Measurements from ENCODE around the gene APOB.

The APOB gene

DNA sequence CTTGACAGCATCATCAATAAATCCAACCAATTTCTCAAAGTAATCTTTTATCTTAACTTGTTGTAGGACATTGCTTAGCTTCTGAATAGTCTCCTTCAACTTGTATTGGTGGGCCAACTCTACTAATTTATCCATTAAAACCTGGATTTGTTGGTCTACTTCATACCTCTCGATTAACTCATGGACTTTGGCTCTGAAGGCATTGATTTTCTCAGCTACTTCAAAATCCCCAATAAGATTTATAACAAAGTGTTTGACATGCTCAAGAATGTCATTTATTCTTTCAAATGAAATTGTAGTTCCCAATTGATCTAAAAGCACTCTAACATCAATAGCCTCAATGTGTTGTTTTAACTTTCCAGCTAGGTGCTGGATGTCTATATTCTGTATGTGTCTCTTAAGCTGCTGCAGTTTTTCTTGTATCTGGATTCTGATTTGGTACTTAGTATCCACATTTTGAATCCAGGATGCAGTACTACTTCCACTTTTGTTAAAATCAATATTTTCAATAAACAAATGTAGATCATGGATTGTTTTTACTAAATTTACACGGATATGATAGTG is 34.1 kb downstream of the APOB start:
- Histone ChIP-seq H3K27me3 (replicated peaks; ENCODE audit: control insufficient read depth, insufficient read depth, low read length, poor library complexity, severe bottlenecking) (peaks cover 3% of the 10 kb centered on the region), H3K27ac (ENCODE audit: insufficient read depth, low read length, poor library complexity, severe bottlenecking) (no peak overlapping the region), H3K4me3 (ENCODE audit: insufficient read depth, low read depth, low read length, poor library complexity, severe bottlenecking) (no peak overlapping the region), H3K4me1 (ENCODE audit: control insufficient read depth, insufficient read depth, low read length, poor library complexity, severe bottlenecking) (no peaks in the 10 kb centered on the region), H3K36me3 (ENCODE audit: control insufficient read depth, insufficient read depth, low read length) (no peaks in the 10 kb centered on the region), H3K9me3 (ENCODE audit: control insufficient read depth, low read length) (no peaks in the 10 kb centered on the region)
- no peak for DNase-seq

DNA sequence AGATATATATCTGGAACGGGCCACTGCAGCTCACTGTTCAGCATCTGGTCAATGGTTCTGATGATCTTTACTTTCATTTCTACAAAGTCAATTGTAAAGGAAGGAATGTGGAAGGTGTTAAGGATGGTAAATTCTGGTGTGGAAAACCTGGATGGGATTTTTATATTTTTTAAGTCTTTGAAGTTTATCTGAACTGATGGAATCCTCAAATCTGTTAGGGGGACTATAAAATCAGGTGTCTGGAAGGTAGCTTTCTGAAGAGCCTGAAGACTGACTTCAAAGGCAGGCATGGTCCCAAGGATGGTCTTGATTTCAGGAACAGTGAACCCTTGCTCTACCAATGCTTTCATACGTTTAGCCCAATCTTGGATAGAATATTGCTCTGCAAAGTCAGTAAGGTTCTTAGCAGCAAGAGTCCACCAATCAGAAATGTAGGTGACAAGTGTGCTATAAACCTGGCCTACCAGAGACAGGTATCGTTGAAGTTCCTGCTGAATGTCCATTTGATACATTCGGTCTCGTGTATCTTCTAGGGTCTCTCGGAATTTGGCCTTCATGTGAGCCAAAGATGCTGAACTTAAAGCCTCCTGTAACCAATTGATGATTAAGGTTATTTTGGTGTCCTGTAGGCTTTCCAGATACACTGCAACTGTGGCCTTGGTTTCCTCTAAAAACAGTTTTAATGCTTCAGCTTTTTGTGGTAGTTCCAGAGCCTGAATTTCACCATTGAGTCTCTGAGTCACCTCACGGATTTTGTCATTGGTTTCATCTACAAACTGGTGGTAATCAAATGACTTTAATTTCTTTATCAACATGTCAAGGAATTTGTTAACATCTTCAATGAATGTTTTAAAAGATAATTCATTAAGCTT is 34.8 kb downstream of the APOB start:
- Histone ChIP-seq H3K27me3 (replicated peaks; ENCODE audit: control insufficient read depth, insufficient read depth, low read length, poor library complexity, severe bottlenecking) (peaks cover 3% of the 10 kb centered on the region), H3K27ac (ENCODE audit: insufficient read depth, low read length, poor library complexity, severe bottlenecking) (no peak overlapping the region), H3K36me3 (ENCODE audit: control insufficient read depth, insufficient read depth, low read length) (no peaks in the 10 kb centered on the region), H3K9me3 (ENCODE audit: control insufficient read depth, low read length) (no peaks in the 10 kb centered on the region), H3K4me3 (ENCODE audit: insufficient read depth, low read depth, low read length, poor library complexity, severe bottlenecking) (no peak overlapping the region), H3K4me1 (ENCODE audit: control insufficient read depth, insufficient read depth, low read length, poor library complexity, severe bottlenecking) (no peaks in the 10 kb centered on the region)
- no peak for DNase-seq

DNA sequence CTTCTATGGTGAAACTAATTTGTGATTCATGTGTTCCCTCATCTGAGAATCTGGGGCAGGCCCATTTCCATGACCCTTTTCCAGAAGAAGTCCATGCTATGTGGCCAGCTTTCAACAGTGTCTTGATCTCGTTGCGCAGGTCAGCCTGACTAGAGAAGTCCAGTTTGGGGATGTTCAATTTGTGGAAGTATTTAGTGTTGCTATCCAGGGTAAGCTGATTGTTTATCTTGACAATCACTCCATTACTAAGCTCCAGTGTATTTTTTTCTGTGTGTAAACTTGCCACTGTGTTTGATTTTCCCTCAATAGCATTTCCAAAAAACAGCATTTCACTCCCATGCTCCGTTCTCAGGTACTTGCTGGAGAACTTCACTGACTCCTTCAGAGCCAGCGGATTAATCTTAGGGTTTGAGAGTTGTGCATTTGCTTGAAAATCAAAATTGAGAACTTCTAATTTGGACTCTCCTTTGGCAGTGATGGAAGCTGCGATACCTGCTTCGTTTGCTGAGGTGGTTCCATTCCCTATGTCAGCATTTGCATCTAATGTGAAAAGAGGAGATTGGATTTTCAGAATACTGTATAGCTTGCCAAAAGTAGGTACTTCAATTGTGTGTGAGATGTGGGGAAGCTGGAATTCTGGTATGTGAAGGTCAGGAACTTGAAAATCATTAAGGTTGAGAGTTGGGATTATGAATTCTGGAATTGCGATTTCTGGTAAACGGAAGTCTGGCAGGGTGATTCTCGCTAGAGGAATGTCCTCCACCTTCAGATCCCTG is 35.7 kb downstream of the APOB start:
- no peak for DNase-seq
- Histone ChIP-seq H3K9me3 (ENCODE audit: control insufficient read depth, low read length) (no peaks in the 10 kb centered on the region), H3K36me3 (ENCODE audit: control insufficient read depth, insufficient read depth, low read length) (no peaks in the 10 kb centered on the region), H3K27ac (ENCODE audit: insufficient read depth, low read length, poor library complexity, severe bottlenecking) (no peak overlapping the region), H3K27me3 (replicated peaks; ENCODE audit: control insufficient read depth, insufficient read depth, low read length, poor library complexity, severe bottlenecking) (peaks cover 1% of the 10 kb centered on the region), H3K4me3 (ENCODE audit: insufficient read depth, low read depth, low read length, poor library complexity, severe bottlenecking) (no peak overlapping the region), H3K4me1 (ENCODE audit: control insufficient read depth, insufficient read depth, low read length, poor library complexity, severe bottlenecking) (no peaks in the 10 kb centered on the region)

DNA sequence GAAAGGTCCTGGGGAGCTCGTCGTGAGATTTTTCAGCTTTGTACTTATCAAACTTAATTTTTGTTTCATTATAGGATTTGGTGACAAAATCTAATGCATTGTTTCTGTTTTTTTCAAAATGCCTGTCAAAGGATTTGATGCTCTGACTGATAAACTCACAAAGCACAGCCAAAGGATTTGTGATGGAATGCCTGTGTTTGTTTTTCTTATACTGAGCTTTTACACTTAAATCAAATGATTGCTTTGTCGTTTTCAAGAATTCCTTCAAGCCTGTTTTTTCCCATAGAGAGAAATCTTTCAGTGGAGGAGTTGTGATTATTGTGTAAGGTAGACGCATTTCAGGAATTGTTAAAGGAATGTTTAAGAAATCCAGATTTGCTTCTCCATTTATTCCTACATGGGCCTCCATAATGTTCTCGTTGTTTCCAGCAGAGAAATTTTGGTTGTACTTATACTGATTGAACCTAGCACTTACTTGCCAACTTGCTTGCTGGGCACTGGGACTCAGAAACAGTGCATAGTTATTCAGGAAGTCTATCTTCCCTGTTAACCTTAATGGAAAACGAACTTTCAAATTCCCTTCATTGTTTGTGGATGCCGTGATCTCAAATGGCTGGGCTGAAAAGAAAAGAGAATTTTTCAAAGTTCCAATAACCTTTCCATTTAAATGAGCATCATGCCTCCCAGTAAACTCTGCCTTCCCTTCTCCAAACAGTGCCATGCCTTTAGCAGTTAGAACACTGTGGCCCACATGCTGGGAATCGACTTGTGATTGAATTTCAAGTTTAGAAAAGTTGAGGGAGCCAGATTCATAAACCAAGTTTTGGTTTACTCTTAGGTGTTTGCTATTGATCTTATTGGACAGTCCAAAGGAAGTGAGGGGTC is 36.5 kb downstream of the APOB start:
- H3K27ac ChIP-seq (ENCODE audit: insufficient read depth, low read length, poor library complexity, severe bottlenecking), result no peak overlapping the region
- no peaks in the 10 kb centered on the region for H3K27me3 ChIP-seq (replicated peaks; ENCODE audit: control insufficient read depth, insufficient read depth, low read length, poor library complexity, severe bottlenecking)
- H3K9me3 ChIP-seq (ENCODE audit: control insufficient read depth, low read length), result no peaks in the 10 kb centered on the region
- DNase-seq, result no peak
- no peaks in the 10 kb centered on the region for H3K4me1 ChIP-seq (ENCODE audit: control insufficient read depth, insufficient read depth, low read length, poor library complexity, severe bottlenecking)
- H3K36me3 ChIP-seq (ENCODE audit: control insufficient read depth, insufficient read depth, low read length), result no peaks in the 10 kb centered on the region
- H3K4me3 ChIP-seq (ENCODE audit: insufficient read depth, low read depth, low read length, poor library complexity, severe bottlenecking), result no peak overlapping the region

DNA sequence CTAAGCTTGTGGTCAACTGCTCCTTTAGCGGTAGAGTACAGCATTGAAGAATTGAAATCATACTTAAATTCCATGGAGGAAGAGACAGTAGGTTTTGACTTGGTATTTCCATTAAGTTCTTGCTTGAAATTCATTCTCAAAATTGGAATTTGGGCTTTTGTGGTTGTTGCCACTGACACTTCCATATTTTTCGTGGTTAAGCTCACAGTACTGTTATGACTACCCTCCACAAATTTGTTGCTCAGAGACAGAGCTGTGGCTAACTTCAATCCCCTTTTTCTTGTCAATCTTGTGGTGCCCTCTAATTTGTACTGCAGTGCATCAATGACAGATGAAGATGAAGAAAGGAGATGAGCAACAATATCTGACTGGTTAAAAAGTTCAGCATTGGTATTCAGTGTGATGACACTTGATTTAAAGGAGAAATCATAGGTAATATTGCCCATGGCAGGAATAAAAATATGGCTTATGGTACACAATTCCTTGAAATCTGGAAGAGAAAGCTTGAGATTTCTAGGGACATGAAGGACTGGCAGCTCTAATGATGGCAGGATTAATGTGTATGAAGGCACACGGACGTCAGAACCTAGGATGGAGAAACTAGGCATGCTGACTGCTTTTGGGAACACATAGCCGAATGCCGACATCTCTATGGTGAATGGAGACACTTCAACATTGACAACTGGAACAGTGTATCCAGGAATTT is 37.3 kb downstream of the APOB start:
- H3K9me3 ChIP-seq (ENCODE audit: control insufficient read depth, low read length), result no peaks in the 10 kb centered on the region
- no peaks in the 10 kb centered on the region for H3K4me1 ChIP-seq (ENCODE audit: control insufficient read depth, insufficient read depth, low read length, poor library complexity, severe bottlenecking)
- no peak overlapping the region for H3K4me3 ChIP-seq (ENCODE audit: insufficient read depth, low read depth, low read length, poor library complexity, severe bottlenecking)
- no peaks in the 10 kb centered on the region for H3K27me3 ChIP-seq (replicated peaks; ENCODE audit: control insufficient read depth, insufficient read depth, low read length, poor library complexity, severe bottlenecking)
- H3K36me3 ChIP-seq (ENCODE audit: control insufficient read depth, insufficient read depth, low read length), result no peaks in the 10 kb centered on the region
- no peak overlapping the region for H3K27ac ChIP-seq (ENCODE audit: insufficient read depth, low read length, poor library complexity, severe bottlenecking)
- DNase-seq, result no peak

DNA sequence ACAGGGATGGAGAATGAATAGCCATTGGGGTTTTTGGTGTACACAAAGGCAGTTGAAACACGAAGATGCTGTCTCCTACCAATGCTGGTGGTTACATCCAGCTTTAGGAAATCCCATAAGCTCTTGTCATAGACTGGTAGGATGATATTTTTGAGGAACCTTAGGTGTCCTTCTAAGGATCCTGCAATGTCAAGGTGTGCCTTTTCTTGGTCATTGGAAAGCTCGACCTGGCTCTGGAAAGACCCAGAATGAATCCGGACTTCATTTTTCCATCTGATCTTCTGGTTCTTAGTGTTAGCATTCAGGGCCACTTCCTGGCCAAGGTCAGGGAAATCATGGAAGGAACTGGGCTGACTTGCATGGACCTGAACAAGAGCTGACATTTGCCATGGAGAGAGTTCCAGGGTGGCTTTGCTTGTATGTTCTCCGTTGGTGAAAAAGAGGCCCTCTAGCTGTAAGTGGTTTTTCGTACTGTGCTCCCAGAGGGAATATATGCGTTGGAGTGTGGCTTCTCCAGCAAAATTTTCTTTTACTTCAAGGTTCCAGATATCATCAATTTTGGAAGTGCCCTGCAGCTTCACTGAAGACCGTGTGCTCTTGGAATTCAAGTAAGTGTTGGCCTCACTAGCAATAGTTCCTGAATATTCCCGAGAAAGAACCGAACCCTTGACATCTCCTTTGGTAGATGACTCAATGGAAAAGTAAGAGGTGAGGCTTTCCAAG is 38.0 kb downstream of the APOB start:
- H3K36me3 ChIP-seq (ENCODE audit: control insufficient read depth, insufficient read depth, low read length), result no peaks in the 10 kb centered on the region
- no peaks in the 10 kb centered on the region for H3K4me1 ChIP-seq (ENCODE audit: control insufficient read depth, insufficient read depth, low read length, poor library complexity, severe bottlenecking)
- no peak overlapping the region for H3K27ac ChIP-seq (ENCODE audit: insufficient read depth, low read length, poor library complexity, severe bottlenecking)
- no peak for DNase-seq
- no peaks in the 10 kb centered on the region for H3K9me3 ChIP-seq (ENCODE audit: control insufficient read depth, low read length)
- no peak overlapping the region for H3K4me3 ChIP-seq (ENCODE audit: insufficient read depth, low read depth, low read length, poor library complexity, severe bottlenecking)
- H3K27me3 ChIP-seq (replicated peaks; ENCODE audit: control insufficient read depth, insufficient read depth, low read length, poor library complexity, severe bottlenecking), result no peaks in the 10 kb centered on the region

DNA sequence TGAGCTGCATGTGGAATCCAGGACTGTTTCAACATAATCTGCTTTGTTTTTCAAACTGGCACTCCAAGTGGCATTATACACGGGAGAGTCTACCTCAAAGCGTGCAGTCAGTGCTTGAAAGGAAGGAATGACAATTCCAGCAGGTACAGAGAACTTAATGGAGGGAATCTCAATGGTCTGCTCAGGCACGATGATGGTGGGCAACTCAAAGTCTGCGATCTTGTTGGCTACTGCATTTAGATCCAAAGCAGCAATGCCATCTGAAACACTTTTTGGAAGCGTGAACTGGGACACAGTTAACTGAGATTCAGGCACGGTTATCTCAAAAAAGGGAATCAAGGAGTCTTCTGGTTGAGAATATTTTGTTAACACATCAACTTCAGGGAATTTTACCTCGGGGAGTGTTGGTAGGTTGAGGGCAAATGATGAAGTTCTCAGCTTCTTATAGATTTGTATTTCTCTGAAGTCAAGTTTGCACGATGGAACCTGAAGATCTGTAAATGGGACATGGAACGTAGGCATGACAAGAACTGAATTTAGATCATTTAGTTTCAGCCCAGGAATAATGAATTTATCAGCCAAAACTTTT is 38.7 kb downstream of the APOB start:
- Histone ChIP-seq H3K4me3 (ENCODE audit: insufficient read depth, low read depth, low read length, poor library complexity, severe bottlenecking) (no peak overlapping the region), H3K36me3 (ENCODE audit: control insufficient read depth, insufficient read depth, low read length) (no peaks in the 10 kb centered on the region), H3K4me1 (ENCODE audit: control insufficient read depth, insufficient read depth, low read length, poor library complexity, severe bottlenecking) (no peaks in the 10 kb centered on the region), H3K27me3 (replicated peaks; ENCODE audit: control insufficient read depth, insufficient read depth, low read length, poor library complexity, severe bottlenecking) (no peaks in the 10 kb centered on the region), H3K9me3 (ENCODE audit: control insufficient read depth, low read length) (no peaks in the 10 kb centered on the region), H3K27ac (ENCODE audit: insufficient read depth, low read length, poor library complexity, severe bottlenecking) (no peak overlapping the region)
- no peak for DNase-seq

DNA sequence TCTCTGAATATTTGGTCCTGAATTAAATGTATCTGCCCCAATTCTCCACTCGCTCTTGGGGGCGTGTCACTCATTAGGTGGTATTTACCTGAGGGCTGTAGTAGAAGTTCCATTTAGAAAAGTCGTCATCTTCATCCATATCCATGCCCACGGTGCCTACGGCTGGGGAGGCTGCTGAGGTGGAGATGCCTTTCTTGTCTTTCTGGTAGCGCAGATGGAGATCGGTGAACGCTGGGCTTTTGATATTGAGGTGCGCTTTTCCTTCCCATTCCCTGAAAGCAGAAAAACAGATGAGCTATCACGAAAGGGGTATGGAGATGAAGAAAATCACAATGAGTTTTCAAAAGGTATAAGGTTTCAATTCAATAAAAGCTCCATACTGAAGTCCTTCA is 39.7 kb downstream of the APOB start:
- no peak for DNase-seq
- H3K27me3 ChIP-seq (replicated peaks; ENCODE audit: control insufficient read depth, insufficient read depth, low read length, poor library complexity, severe bottlenecking), result no peaks in the 10 kb centered on the region
- H3K36me3 ChIP-seq (ENCODE audit: control insufficient read depth, insufficient read depth, low read length), result no peaks in the 10 kb centered on the region
- no peak overlapping the region for H3K4me3 ChIP-seq (ENCODE audit: insufficient read depth, low read depth, low read length, poor library complexity, severe bottlenecking)
- H3K4me1 ChIP-seq (ENCODE audit: control insufficient read depth, insufficient read depth, low read length, poor library complexity, severe bottlenecking), result no peaks in the 10 kb centered on the region
- no peak overlapping the region for H3K27ac ChIP-seq (ENCODE audit: insufficient read depth, low read length, poor library complexity, severe bottlenecking)
- H3K9me3 ChIP-seq (ENCODE audit: control insufficient read depth, low read length), result no peaks in the 10 kb centered on the region

All from effector memory CD4-positive, alpha-beta T cell (primary cell).